WI38 (cell line): ENCODE results near the gene SAXO1.
"Not testable (repeated sequence)": the region's sequence is repeated elsewhere in the genome, so short reads cannot be mapped to it uniquely, and the experiment has no call there.

Experiments
- H3K4me3 ChIP-seq: 2 replicates; pipeline ENCODE4 v1.5.1; 2011; ENCODE audit warnings: low read depth, mild to moderate bottlenecking, control low read depth, low read length
- TF ChIP-seq, protein P1 (sequence below): IDR thresholded peaks from 2 replicates; pipeline ENCODE4 v1.5.1; 2012; ENCODE audit warnings: low read depth, mild to moderate bottlenecking, control low read depth, low read length

SAXO1 gene

DNA sequence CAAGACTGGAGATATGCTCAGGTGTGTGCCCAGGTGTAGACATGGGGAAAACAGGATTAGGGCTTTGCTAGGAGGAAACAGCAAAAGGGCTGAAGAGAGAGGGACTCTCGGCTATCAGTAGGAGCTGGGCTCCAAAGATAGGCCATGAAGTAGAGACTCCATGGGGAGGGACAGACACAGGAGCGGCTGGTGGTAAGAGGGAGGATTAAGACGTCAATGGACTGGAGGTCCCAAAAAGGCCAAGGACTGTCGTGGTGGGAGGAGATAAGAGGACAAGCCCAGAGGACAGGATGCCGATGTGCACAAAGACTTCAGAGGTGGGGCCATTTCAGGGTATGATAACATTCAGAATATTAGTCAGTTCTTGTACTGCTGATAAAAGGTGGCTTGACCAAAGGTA is 93.1 kb downstream of the SAXO1 start:
- TF ChIP-seq, protein P1, sequence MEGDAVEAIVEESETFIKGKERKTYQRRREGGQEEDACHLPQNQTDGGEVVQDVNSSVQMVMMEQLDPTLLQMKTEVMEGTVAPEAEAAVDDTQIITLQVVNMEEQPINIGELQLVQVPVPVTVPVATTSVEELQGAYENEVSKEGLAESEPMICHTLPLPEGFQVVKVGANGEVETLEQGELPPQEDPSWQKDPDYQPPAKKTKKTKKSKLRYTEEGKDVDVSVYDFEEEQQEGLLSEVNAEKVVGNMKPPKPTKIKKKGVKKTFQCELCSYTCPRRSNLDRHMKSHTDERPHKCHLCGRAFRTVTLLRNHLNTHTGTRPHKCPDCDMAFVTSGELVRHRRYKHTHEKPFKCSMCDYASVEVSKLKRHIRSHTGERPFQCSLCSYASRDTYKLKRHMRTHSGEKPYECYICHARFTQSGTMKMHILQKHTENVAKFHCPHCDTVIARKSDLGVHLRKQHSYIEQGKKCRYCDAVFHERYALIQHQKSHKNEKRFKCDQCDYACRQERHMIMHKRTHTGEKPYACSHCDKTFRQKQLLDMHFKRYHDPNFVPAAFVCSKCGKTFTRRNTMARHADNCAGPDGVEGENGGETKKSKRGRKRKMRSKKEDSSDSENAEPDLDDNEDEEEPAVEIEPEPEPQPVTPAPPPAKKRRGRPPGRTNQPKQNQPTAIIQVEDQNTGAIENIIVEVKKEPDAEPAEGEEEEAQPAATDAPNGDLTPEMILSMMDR, result no peak
- H3K4me3 ChIP-seq, result no peak overlapping the region

DNA sequence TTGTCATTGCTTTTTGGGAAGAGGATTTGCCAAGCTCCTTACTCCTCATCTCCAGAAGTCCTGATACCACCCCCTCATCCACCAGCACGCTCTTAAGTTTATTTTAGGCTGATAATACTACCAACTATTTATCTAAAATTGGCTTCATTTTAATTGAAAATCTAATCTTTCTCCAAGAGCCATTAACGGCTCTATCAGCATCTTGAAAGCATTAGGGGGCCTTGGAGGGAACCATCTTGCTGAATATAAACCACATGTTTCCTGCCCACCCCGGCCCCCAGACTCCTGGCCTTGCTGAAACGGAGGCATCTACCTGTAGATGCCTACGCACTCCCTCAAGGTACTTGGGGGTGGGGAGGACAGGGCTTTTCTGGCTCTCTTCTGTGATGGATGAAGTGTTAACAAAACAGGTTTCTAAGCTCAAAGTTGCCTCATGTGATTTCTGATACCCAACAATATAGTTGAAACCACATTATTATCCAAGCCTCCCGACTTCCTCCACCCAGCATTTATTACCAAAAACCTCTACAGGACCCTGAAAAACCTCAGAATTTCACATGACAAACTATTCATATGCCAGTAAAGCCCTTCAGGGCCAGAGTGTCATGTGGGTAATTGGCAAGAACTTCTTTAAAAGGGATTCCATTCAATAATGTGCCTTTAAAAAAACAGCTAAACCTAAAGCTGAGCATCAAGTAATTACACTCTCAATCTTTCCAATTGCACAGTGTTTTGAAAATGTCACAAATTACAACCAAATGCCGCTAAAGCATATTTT is 96.7 kb downstream of the SAXO1 start:
- no peak overlapping the region for H3K4me3 ChIP-seq
- TF ChIP-seq, protein P1, result no peak

- TF ChIP-seq, protein P1, result no peak
- H3K4me3 ChIP-seq, result no peak overlapping the region
Observed at GRCh38 chr9:18935541-18935940, 97.5 kb downstream of the SAXO1 start.

GRCh38 chr9:18930611-18931010 is 102.4 kb downstream of the SAXO1 start:
- H3K4me3 ChIP-seq, result not testable (repeated sequence)

DNA sequence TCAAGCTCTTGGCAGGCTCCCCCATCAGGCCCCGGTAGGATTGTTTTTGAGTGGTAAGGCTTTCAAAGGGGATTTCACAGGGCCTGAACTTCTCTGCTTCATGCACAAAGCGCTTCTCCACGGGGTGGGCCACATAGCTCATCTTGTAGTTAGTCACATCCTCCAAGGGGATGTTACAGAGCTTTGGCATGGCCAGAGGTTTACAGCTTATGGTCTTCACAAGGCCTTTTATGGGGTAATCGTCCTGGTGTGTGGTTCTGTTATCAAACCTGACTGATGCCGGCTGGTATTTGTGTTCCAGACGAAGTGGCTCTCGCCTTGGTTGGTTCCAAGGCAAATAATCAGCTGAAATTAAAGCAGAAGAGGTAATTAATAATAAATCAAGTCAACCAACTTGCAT is 104.3 kb downstream of the SAXO1 start:
- H3K4me3 ChIP-seq, result no peak overlapping the region
- TF ChIP-seq, protein P1, result no peak

- TF ChIP-seq, protein P1, result no peak
- H3K4me3 ChIP-seq, result no peak overlapping the region
Observed at GRCh38 chr9:18926513-18926912, 106.5 kb downstream of the SAXO1 start.

GRCh38 chr9:18925880-18926279 is 107.1 kb downstream of the SAXO1 start:
- TF ChIP-seq, protein P1, result no peak

More at GRCh38 chr9:18925880-18926279, 107.1 kb downstream of the SAXO1 start:
- no peak overlapping the region for H3K4me3 ChIP-seq
